Neural progenitor cell (in vitro differentiated cells): ENCODE measurements around the gene KIF26B.

Source experiments
- CTCF ChIP-seq: fragments of 200-600 bp; sonication (generic); IDR thresholded peaks from 2 replicates; pipeline ENCODE4 v1.5.1; 2017; ENCODE audit warnings: antibody characterized with exemption, mild to moderate bottlenecking
- EZH2 ChIP-seq: fragments of 200-600 bp; sonication (generic); IDR thresholded peaks from 2 replicates; pipeline ENCODE4 v1.6.1; 2017; ENCODE audit warnings: antibody characterized with exemption, mild to moderate bottlenecking, moderate library complexity
- EZH2phosphoT487 ChIP-seq: fragments of 200-600 bp; sonication (generic); IDR thresholded peaks from 2 replicates; pipeline ENCODE4 v1.6.1; 2017; ENCODE audit warnings: antibody characterized with exemption

- TF ChIP-seq CTCF, result no peak
- no peak for TF ChIP-seq EZH2phosphoT487
- TF ChIP-seq EZH2, result no peak
These were observed 106.1 kb downstream of the KIF26B start for GRCh38 chr1:245260883-245261282.
